GM19239 (cell line): ENCODE measurements around the gene NPC2.
"Not testable (repeated sequence)": the region's sequence is repeated elsewhere in the genome, so short reads cannot be mapped to it uniquely, and the experiment has no call there.

Experiments
- DNase-seq: peaks from one replicate; pipeline ENCODE4 v3.0.0; 2011; ENCODE audit warnings: low spot score; ENCODE audit not compliant: insufficient read length
- FAIRE-seq: peaks from 2 replicates; lab custom pipeline; 2011; peaks lifted over from hg19 to GRCh38; lab: Jason Lieb, UNC

NPC2 gene

GRCh38 chr14:74476107-74476506 lies 17.0 kb downstream of the NPC2 start:
- no peak for FAIRE-seq

GRCh38 chr14:74475678-74476077 lies 17.4 kb downstream of the NPC2 start:
- FAIRE-seq (no peak), DNase-seq (no peak)

More at GRCh38 chr14:74476107-74476506, 17.0 kb downstream of the NPC2 start:
- DNase-seq = no peak

- no peak for DNase-seq
- no peak for FAIRE-seq
Observed at GRCh38 chr14:74474376-74474775, 18.7 kb downstream of the NPC2 start.

- DNase-seq (no peak), FAIRE-seq (no peak)
Observed at GRCh38 chr14:74472601-74473000, 20.5 kb downstream of the NPC2 start.

GRCh38 chr14:74469548-74470518 lies 23.3 kb downstream of the NPC2 start:
- FAIRE-seq (no peak), DNase-seq (no peak)

- FAIRE-seq (no peak), DNase-seq (no peak)
Observed at GRCh38 chr14:74468513-74468912, 24.6 kb downstream of the NPC2 start.

- DNase-seq = no peak
Observed at GRCh38 chr14:74465335-74465734, 27.8 kb downstream of the NPC2 start.

DNA sequence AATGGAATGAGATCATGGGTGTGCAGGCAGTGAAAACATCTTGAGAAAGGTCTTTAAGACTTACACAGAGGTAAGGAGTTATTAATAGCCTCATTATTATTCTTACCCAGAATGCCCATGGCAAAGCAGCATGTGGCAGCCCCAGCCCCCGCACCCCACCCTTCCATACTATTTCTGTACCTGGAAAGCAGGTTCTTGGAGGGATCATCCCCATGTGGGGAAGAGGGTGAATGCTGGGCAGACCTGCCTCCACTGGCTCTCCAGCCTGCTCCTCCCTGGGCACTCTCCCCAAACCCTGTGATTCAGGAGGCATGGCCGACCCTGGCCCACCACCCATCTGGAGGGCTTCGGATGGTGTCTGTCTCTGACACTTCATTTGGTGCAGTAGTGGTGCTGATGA lies 28.3 kb downstream of the NPC2 start:
- FAIRE-seq = no peak
- DNase-seq = no peak

More at GRCh38 chr14:74465335-74465734, 27.8 kb downstream of the NPC2 start:
- FAIRE-seq = no peak

GRCh38 chr14:74463697-74464096 lies 29.4 kb downstream of the NPC2 start:
- DNase-seq (no peak), FAIRE-seq (no peak)

DNA sequence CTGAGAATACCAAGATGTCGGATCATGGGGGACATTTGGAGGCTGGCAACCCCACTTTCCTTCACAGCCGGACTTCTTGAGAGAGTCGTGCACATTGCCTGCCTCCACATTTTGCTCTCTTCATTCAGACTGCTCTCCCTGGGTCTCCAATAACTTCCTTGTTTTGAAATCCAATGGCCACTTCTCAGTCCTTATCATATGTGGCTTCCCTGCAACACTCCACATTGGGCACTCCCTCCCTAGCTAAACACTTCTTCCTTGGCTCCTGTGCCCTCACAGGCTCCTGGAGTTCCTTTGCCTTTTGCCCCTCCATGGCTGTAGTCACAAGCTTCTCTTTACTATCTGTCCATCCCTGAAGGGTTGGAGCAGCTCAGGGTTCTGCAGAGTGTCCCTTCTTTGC lies 30.1 kb downstream of the NPC2 start:
- no peak for FAIRE-seq
- DNase-seq = no peak

GRCh38 chr14:74459976-74460375 lies 33.1 kb downstream of the NPC2 start:
- DNase-seq (no peak), FAIRE-seq (no peak)

DNA sequence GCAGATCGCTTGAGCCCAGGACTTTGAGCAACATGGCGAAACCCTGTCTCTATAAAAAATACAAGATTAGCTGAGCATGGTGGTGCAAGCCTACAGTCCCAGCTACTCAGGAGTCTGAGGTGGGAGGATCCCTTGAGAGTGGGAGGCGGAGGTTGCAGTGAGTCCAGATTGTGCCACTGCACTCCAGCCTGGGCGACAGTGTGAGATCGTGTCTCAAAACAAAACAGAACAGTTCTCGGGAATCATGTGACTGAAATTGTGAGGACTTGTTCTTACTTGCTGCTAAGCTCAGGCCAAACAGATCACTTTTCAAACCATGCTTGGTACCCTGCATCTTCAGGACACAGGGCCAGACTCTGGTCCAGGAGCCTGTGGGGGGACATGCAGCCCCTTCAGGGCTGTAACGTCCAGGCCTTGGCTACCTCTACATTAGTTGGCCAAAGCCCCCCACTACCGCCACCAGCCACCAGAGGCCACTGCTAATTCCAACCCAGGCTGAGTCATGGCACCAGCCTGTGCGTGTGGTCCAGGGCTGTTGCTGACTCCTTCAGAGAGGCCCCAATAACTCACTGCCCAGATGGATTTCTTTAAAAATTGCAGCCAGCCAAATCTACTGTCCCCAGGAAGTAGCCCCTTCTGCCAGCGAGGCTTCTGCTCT lies 33.7 kb downstream of the NPC2 start:
- peak; percentile 33 for DNase-seq
- no peak for FAIRE-seq

DNA sequence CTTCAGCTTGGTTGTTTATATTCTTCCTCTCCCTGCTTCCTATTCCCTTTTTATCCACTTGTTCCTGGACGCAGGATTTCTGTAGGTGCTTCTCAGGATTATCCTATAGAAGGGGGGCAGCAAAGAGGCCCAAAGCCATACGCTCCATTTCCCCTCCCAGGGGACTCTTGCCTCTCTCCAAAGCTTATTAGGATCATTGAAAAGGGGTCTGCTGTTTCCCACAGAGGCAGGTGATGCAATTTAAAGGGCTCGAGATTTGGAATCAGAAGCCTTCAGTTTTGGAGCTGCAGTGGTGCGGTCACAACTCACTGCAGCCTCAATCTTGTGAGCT lies 35.6 kb downstream of the NPC2 start:
- DNase-seq = no peak
- FAIRE-seq = no peak

DNA sequence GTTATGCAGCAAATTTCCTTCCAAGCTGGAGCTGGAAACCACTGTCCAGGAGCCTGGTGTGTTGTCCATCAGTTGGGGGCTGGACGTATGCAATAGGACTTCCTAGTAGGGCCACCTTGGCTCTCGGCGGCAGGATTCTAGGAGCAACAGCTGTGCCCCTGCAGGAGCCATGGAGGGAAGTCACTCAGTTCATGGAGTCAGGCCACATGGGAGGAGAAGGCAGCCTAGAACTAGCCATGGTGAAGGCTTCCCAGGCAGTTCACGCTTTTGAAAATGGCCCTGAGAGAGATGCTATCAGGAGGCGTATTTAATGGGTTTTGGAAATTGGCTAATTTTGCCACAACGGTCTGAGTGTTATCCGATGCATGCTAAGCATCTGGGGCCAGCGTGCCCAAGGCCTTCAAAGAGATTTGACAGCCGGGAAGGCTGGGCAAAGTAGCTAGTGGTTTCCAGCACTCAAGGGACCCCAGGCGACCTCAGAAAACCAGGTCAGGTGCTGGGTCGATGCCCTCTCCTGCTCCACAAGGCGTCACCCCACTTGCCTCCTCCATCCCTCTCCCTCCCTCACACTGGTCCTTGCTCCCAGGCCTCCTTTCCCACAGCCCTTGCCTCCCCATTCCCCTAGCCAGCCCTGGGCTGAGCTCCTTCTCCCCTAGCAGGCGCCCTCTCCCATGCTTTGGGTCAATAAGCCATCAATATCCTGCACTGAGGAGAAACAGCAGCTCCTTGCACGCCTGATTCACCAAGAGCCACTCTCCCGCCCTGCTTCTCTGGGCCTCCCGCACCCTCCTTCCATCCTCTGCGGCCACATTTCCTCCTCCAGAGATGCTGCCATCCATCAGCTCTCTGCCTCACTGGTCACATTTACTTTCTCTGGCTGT lies 36.2 kb downstream of the NPC2 start:
- DNase-seq (no peak), FAIRE-seq (no peak)

GRCh38 chr14:74454397-74454796 lies 38.7 kb downstream of the NPC2 start:
- not testable (repeated sequence) for DNase-seq, FAIRE-seq

DNA sequence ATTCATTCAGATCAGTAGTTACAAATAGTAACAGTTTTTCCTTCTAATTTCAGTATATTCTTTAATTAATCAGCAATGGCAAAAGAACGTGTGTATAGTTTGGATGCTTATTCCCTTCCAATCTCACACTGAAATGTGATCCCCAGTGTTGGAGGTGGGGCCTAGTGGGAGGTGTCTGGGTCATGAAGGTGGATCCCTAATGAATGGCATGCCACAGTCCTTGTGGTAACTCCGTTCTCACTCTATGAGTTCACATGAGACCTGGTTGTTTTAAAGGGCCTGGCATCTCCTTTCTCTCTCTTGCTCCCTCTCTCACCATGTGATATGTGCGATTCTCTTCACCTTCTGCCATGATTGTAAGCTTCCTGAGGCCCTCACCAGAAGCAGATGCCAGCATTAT lies 48.2 kb downstream of the NPC2 start:
- FAIRE-seq = no peak
- DNase-seq = no peak

DNA sequence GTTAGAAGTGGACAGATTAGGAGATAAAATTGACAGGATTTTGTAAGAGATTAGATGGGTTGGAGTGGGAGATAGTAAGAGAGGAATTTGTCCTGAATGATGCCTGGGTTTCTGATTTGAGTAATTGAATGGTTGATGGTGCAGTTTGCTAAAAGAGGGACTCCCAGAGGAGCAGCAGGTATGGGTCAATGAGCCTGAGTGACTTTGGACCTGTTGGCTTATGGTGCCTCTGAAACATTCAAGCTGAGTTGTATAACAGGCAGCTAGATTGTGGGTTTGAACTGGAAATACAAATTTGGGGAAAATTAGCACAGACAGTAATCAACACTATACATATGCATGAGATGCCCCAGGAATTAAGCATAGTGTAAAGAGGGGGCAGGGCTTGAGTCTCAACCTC lies 50.3 kb downstream of the NPC2 start:
- FAIRE-seq = no peak

GRCh38 chr14:74441113-74441512 lies 52.0 kb downstream of the NPC2 start:
- FAIRE-seq (no peak), DNase-seq (no peak)

More for the DNA sequence above, 50.3 kb downstream of the NPC2 start:
- no peak for DNase-seq

- no peak for FAIRE-seq
- no peak for DNase-seq
Observed at GRCh38 chr14:74438351-74438915, 54.7 kb downstream of the NPC2 start.

GRCh38 chr14:74437496-74438053 lies 55.5 kb downstream of the NPC2 start:
- DNase-seq (no peak), FAIRE-seq (no peak)
